Right lobe of liver (tissue), 6 donors: ENCODE results near the gene CHST2. TPM values are rescaled to one million over a fixed set of nuclear protein-coding genes. Genes with fewer than 3 reads are reported as not detected.
A peak's percentile ranks its signal among the peaks of the same experiment; 100 is the strongest.

Experiments used
- ATAC-seq, 4 donors: fragments of 200-7000 bp; cut with Tn5 transposase; one replicate each; pipeline ENCODE4 v1.9.1; 2020; ENCODE audit warnings: mild to moderate bottlenecking in 4 of 4, moderate library complexity in 4 of 4
- DNase-seq, 3 donors: peaks; one replicate each; pipeline ENCODE4 v3.0.0-alpha.2; 2020
- H3K27ac ChIP-seq, 3 donors: fragments of 200-600 bp; one replicate each; pipeline ENCODE4 v1.8.0; 2022
- H3K27me3 ChIP-seq, 2 donors: fragments of 200-600 bp; one replicate each; pipeline ENCODE4 v1.8.0; 2022
- H3K36me3 ChIP-seq, 4 donors: fragments of 200-600 bp; sonication (generic) in 1 of 4; one replicate each; pipeline versions ENCODE4 v1.5.1 to v1.8.0; 2017 to 2022; ENCODE audit warnings: control low read depth in 1 of 4
- H3K4me1 ChIP-seq, 4 donors: fragments of 200-600 bp; sonication (generic) in 1 of 4; one replicate each; pipeline versions ENCODE4 v1.5.1 to v1.8.0; 2017 to 2022; ENCODE audit warnings: control low read depth in 1 of 4
- H3K4me3 ChIP-seq, 3 donors: fragments of 200-600 bp; one replicate each; pipeline ENCODE4 v1.8.0; 2022
- H3K9me3 ChIP-seq, 4 donors: fragments of 200-600 bp; sonication (generic) in 1 of 4; one replicate each; pipeline versions ENCODE4 v1.5.1 to v1.8.0; 2017 to 2022; ENCODE audit warnings: control low read depth in 1 of 4
- POLR2A ChIP-seq: fragments of 450-650 bp; IDR thresholded peaks from one replicate; pipeline ENCODE4 v1.6.1; 2017; ENCODE audit warnings: antibody characterized with exemption, mild to moderate bottlenecking
- WGBS: methylation state at CpG from one replicate; pipeline ENCODE4 v1.1.6; 2018; ENCODE audit warnings: low coverage, low lambda C conversion rate; ENCODE audit not compliant: insufficient coverage; ENCODE audit errors: missing lambda C conversion rate; 5-methylcytosine and 5-hydroxymethylcytosine counted together
- intact Hi-C, 2 donors: fragments of 100-400 bp; cut with DNase I; formaldehyde crosslinking; loops; one replicate each; pipeline versions ENCODE4 v1.11.2 to v1.14.1; 2022
- total RNA-seq, 6 experiments: library from RNA; depleted of rRNA in 2 of 6; stranded (reverse); fragments of >200 nt in 2 of 6; fragmentation: NEBNext Ultra II Directional in 3 of 6; extraction: Animal tissue kit (Norgen Biotek cat#: 25700) in 3 of 6; gene quantifications; one replicate each; pipeline versions ENCODE4 v1.1.0 to v1.2.4, GENCODE V29; 2016 to 2023
- TF ChIP-seq, protein P1 (sequence below), 4 donors: fragments of 200-600 bp in 3 of 4; fragments of 450-650 bp in 1 of 4; IDR thresholded peaks; one replicate each; pipeline versions ENCODE4 v1.5.1 to v1.8.0; 2016 to 2022; ENCODE audit warnings: antibody characterized with exemption in 4 of 4, mild to moderate bottlenecking in 2 of 4
- donor health status: DM: no; HTN: yes; CAD: no.
- donor health status: DM: no; HTN: no; CAD: no.
- donor health status: DM: no; HTN: no; CAD: no.
- donor health status: DM: no; HTN: yes; CAD: no.
- donor health status: DM: no; HTN: yes; CAD: no.

CHST2 gene
- total RNA-seq, 6 experiments from 2014 or later = 0.73 to 1.7 (median 1.1) TPM

- Histone ChIP-seq H3K9me3 (peaks cover 0 to 3% (median 0%) of the 10 kb centered on the region in 4 donors), H3K4me1 (no peaks in the 10 kb centered on the region), H3K27me3 (no peaks in the 10 kb centered on the region), H3K4me3 (no peak overlapping the region), H3K27ac (no peak overlapping the region), H3K36me3 (no peaks in the 10 kb centered on the region)
- intact Hi-C loops = no loop called here
- ATAC-seq = no peak
- 72% methylated on average over 5 of the region's 5 CpGs for WGBS
- TF ChIP-seq, protein P1, sequence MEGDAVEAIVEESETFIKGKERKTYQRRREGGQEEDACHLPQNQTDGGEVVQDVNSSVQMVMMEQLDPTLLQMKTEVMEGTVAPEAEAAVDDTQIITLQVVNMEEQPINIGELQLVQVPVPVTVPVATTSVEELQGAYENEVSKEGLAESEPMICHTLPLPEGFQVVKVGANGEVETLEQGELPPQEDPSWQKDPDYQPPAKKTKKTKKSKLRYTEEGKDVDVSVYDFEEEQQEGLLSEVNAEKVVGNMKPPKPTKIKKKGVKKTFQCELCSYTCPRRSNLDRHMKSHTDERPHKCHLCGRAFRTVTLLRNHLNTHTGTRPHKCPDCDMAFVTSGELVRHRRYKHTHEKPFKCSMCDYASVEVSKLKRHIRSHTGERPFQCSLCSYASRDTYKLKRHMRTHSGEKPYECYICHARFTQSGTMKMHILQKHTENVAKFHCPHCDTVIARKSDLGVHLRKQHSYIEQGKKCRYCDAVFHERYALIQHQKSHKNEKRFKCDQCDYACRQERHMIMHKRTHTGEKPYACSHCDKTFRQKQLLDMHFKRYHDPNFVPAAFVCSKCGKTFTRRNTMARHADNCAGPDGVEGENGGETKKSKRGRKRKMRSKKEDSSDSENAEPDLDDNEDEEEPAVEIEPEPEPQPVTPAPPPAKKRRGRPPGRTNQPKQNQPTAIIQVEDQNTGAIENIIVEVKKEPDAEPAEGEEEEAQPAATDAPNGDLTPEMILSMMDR (IDR thresholded peaks at IDR 0.05) = no peak
- no peak for TF ChIP-seq POLR2A
- DNase-seq = no peak
Observed at GRCh38 chr3:143110371-143110770, 9.2 kb upstream of the CHST2 start.

- H3K9me3 ChIP-seq = no peaks in the 10 kb centered on the region
- H3K27me3 ChIP-seq = no peaks in the 10 kb centered on the region
- peaks cover 0 to 13% (median 0%) of the 10 kb centered on the region in 4 donors for H3K4me1 ChIP-seq
- H3K36me3 ChIP-seq = no peaks in the 10 kb centered on the region
- intact Hi-C loops = no loop called here
- peak overlapping the region; percentile 51 to 66 (median 63) for H3K4me3 ChIP-seq
- H3K27ac ChIP-seq = peak overlapping the region in 1 of 3 donors; percentile 57
- no peak for DNase-seq
- no peak for ATAC-seq
- 29% methylated on average over 13 of the region's 13 CpGs for WGBS
- TF ChIP-seq, protein P1 (IDR thresholded peaks at IDR 0.05) = no peak
- no peak for TF ChIP-seq POLR2A
Observed at GRCh38 chr3:143118630-143119008, 952 bp upstream of the CHST2 start.

DNA sequence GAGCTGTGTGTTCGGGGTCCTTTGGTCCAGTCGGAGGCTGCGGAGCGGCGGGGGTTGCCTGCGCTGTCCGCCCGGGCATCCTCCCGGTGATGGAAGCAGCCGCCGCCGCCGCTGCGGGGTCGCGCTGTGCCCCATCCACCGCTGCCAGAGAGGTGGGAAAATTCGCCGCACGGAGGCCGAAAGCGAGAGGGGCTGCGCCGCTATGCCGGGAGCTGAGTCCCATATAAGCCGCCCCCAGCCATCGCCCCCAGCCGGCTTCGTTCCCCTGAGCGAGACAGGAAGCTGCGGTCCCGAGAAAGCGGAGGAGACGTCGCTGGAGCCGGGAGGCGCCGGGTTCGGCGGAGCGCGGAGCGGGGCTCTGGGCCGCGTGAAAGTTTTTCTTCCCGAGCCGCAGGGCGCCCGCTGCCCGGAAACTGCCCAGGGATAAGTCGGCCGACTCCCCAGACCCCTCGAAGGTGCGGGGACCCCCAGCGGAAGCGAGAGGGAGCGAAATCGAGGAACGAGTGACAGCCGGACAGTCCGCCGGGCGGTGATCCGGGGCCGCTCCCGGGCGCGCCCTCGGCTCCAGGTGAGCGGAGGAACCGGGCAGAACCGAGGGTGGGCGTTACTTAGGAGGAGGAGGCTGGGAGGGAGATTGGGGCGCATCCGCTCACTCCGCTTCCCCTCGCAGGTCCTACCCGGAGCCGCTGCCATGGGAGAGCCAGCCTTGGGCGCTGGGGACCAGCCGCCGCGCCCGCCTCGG is 574 bp downstream of the CHST2 start:
- intact Hi-C loops = no loop called here
- Histone ChIP-seq H3K27me3 (no peaks in the 10 kb centered on the region), H3K27ac (no peak overlapping the region), H3K4me3 (peak overlapping the region; percentile 51 to 66 (median 63)), H3K36me3 (no peaks in the 10 kb centered on the region), H3K9me3 (no peaks in the 10 kb centered on the region), H3K4me1 (peaks cover 0 to 19% (median 3%) of the 10 kb centered on the region in 4 donors)
- TF ChIP-seq, protein P1 (IDR thresholded peaks at IDR 0.05) = no peak
- no peak for TF ChIP-seq POLR2A
- ATAC-seq (peak; percentile 4 to 20 (median 14)), DNase-seq (peak; percentile 35 to 58 (median 48))
- 0% methylated on average over 12 of the region's 85 CpGs for WGBS

- 0% methylated on average over 4 of the region's 60 CpGs for WGBS
- H3K27me3 ChIP-seq = no peaks in the 10 kb centered on the region
- peak overlapping the region; percentile 51 to 66 (median 63) for H3K4me3 ChIP-seq
- ATAC-seq (peak in 3 of 4 donors; percentile 2 to 5 (median 4)), DNase-seq (peak in 1 of 3 donors; percentile 26)
- intact Hi-C loops = no loop called here
- peaks cover 0 to 19% (median 7%) of the 10 kb centered on the region in 4 donors for H3K4me1 ChIP-seq
- TF ChIP-seq POLR2A = no peak
- TF ChIP-seq, protein P1 (IDR thresholded peaks at IDR 0.05) = no peak
- H3K27ac ChIP-seq = no peak overlapping the region
- no peaks in the 10 kb centered on the region for H3K9me3 ChIP-seq
- H3K36me3 ChIP-seq = no peaks in the 10 kb centered on the region
Observed at GRCh38 chr3:143120716-143121240, 1.2 kb downstream of the CHST2 start.
